H4 (cell line): ENCODE measurements around the gene PTPN23. TPM values are rescaled to one million over a fixed set of nuclear protein-coding genes. Genes with fewer than 3 reads are reported as not detected.

Experiments used
- DNase-seq: peaks from one replicate; pipeline ENCODE4 v3.0.0-alpha.2; 2015; ENCODE audit warnings: low spot score
- total RNA-seq: library from RNA; depleted of rRNA; stranded (reverse); fragments of >200 nt; shearing (Covaris generic); gene quantifications from 2 replicates; pipeline ENCODE4 v1.2.3, GENCODE V29; 2014

PTPN23 gene
- total RNA-seq, 1 experiment from 2014 or later: 3.8 TPM

- no peak for DNase-seq
These were observed 38.5 kb downstream of the PTPN23 start for GRCh38 chr3:47419083-47420043.

- DNase-seq: no peak
These were observed 39.2 kb downstream of the PTPN23 start for GRCh38 chr3:47420044-47420430.

- peak; percentile 77 for DNase-seq
These were observed 40.0 kb downstream of the PTPN23 start for GRCh38 chr3:47420511-47421484.

- DNase-seq: peak; percentile 26
These were observed 41.2 kb downstream of the PTPN23 start for GRCh38 chr3:47421741-47422649.

- DNase-seq: no peak
These were observed 41.9 kb downstream of the PTPN23 start for GRCh38 chr3:47422743-47423142.

- no peak for DNase-seq
These were observed 42.8 kb downstream of the PTPN23 start for GRCh38 chr3:47423548-47424145.

GRCh38 chr3:47424434-47425382 is 43.9 kb downstream of the PTPN23 start:
- no peak for DNase-seq

- no peak for DNase-seq
These were observed 44.6 kb downstream of the PTPN23 start for GRCh38 chr3:47425383-47425778.

- no peak for DNase-seq
These were observed 45.1 kb downstream of the PTPN23 start for GRCh38 chr3:47425959-47426358.

- DNase-seq: no peak
These were observed 47.0 kb downstream of the PTPN23 start for GRCh38 chr3:47427866-47428265.

GRCh38 chr3:47428662-47429061 is 47.8 kb downstream of the PTPN23 start:
- DNase-seq: no peak

- DNase-seq: no peak
These were observed 48.9 kb downstream of the PTPN23 start for GRCh38 chr3:47429476-47430270.

GRCh38 chr3:47430606-47431005 is 49.8 kb downstream of the PTPN23 start:
- no peak for DNase-seq

GRCh38 chr3:47431225-47431624 is 50.4 kb downstream of the PTPN23 start:
- DNase-seq: no peak

- no peak for DNase-seq
These were observed 51.9 kb downstream of the PTPN23 start for GRCh38 chr3:47432673-47433072.

GRCh38 chr3:47433796-47434195 is 53.0 kb downstream of the PTPN23 start:
- no peak for DNase-seq

GRCh38 chr3:47434849-47435248 is 54.0 kb downstream of the PTPN23 start:
- no peak for DNase-seq

GRCh38 chr3:47436180-47436579 is 55.4 kb downstream of the PTPN23 start:
- no peak for DNase-seq

GRCh38 chr3:47440131-47440530 is 59.3 kb downstream of the PTPN23 start:
- DNase-seq: no peak
